OCI-LY1 (cell line): Measurements from ENCODE around the gene RNASEH2B.

Experiments
- CTCF ChIP-seq: fragments of 200-600 bp; sonication (generic), shearing (Covaris generic); IDR thresholded peaks from 2 replicates; pipeline ENCODE4 v1.5.1; 2017; ENCODE audit warnings: mild to moderate bottlenecking, antibody characterized with exemption, low read length, moderate library complexity, mixed read lengths
- EZH2 ChIP-seq: fragments of 200-600 bp; sonication (generic), shearing (Covaris generic); IDR thresholded peaks from 2 replicates; pipeline ENCODE4 v1.8.0; 2017; ENCODE audit warnings: borderline replicate concordance, mixed run types, mild to moderate bottlenecking, antibody characterized with exemption, low read length, moderate library complexity, mixed read lengths

GRCh38 chr13:50970956-50971355, 61.4 kb downstream of the RNASEH2B start:
- TF ChIP-seq EZH2, result no peak
- TF ChIP-seq CTCF, result no peak
